Fibroblast of mammary gland (primary cell): Measurements from ENCODE around the gene DCPS.

Source experiments
- DNase-seq: peaks from one replicate; pipeline ENCODE4 v3.0.0-alpha.2; 2010; ENCODE audit warnings: low read depth
- H3K4me3 ChIP-seq: 2 replicates; pipeline ENCODE4 v1.5.1; 2011; ENCODE audit warnings: low read depth, mild to moderate bottlenecking, low read length, moderate library complexity; ENCODE audit not compliant: control insufficient read depth
- TF ChIP-seq, protein P1 (sequence below): conservative IDR thresholded peaks from 2 replicates; pipeline ENCODE4 v1.5.1; 2011; ENCODE audit warnings: low read depth, low read length, inconsistent platforms; ENCODE audit not compliant: control insufficient read depth, insufficient read depth

DCPS gene

DNA sequence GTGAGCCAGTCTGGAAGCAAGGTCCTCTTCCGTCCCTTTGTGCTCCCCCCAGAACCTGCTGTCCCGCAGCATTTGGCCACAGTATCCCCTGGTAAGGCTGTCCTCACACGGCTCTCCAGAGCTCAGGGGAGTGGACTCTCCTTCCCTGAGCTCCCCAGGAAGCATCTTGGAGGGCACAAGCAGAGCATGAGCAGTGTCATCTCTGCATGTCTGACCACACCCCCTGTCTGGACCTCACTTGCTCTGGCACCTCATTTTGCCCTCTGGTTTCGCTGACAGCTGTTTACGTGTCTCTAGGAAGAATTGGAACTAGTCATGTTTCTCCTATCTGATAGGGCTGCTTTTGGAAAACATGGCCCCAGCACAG is 15.5 kb downstream of the DCPS start:
- TF ChIP-seq, protein P1, sequence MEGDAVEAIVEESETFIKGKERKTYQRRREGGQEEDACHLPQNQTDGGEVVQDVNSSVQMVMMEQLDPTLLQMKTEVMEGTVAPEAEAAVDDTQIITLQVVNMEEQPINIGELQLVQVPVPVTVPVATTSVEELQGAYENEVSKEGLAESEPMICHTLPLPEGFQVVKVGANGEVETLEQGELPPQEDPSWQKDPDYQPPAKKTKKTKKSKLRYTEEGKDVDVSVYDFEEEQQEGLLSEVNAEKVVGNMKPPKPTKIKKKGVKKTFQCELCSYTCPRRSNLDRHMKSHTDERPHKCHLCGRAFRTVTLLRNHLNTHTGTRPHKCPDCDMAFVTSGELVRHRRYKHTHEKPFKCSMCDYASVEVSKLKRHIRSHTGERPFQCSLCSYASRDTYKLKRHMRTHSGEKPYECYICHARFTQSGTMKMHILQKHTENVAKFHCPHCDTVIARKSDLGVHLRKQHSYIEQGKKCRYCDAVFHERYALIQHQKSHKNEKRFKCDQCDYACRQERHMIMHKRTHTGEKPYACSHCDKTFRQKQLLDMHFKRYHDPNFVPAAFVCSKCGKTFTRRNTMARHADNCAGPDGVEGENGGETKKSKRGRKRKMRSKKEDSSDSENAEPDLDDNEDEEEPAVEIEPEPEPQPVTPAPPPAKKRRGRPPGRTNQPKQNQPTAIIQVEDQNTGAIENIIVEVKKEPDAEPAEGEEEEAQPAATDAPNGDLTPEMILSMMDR = no peak
- no peak for DNase-seq
- no peak overlapping the region for H3K4me3 ChIP-seq

DNA sequence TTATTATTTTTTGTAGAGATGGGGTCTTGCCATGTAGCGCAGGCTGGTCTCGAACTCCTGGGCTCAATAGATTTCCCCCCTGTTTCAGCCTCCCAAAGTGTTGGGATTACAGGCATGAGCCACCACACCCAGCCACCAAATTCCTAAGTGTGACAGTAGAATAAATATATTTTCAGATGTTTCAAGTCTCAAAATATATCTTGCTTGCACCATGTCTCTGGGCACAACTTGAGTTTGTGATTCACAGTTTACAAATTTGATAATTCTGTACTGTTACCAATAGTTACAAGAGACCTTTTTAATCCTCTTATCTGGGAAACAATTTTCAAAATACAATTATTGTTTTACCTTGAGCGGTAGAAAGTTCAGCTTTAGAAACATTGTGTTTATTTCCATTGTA is 19.1 kb downstream of the DCPS start:
- DNase-seq = no peak
- TF ChIP-seq, protein P1 = no peak
- no peak overlapping the region for H3K4me3 ChIP-seq

DNA sequence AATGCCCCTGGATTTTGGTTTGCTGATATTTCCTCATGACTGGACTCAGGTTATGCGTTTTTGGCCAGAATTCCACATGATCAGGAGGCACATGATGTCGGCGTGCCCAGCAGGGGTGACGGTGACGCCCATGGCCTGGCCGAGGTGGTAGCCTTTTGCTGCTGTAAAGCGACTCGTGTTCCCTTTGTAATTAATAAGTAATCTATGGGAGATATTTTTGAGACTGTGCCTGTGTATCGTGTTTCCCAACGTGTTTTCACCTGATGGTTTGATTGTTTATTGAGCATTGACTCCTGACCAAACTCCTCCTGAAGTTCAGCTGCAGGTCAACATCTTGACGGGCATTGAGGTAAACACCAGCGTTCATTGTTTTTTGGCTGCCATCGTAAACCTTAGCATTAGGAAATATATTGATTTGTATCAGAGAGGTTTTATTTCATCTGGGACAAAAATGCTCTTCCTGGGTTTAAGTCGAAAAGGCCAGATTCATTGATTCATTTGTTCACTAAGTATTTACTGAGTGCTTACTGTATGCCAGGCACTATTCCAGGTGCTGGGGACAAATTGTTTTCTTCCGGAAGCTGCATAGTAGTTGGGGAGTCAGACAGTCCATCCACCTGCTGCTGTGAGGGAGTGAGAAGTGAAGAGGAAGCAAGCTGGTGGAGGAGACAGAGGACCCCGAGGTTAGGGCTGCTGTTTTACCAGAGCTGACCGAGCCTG is 23.6 kb downstream of the DCPS start:
- TF ChIP-seq, protein P1 = no peak
- H3K4me3 ChIP-seq = no peak overlapping the region
- DNase-seq = no peak

DNA sequence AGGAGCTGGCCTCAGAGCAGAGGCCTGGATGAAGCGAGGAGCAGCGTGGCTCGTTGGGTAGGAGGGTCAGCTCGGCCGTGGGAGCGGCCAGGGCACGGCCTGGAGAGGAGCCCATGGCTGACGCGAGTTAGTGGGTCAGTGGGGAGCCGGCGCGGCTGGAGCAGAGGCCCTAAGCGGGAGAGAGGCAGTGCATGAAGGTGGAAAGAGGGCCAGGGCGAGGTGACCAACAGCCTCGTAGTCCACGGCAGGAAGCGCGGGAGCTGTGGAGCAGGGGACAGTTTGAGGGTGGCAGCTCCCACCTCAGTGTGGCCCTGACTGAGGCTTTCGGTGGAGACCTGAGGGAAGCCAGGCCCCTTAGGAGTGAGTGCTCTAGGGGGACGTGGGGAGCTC is 24.1 kb downstream of the DCPS start:
- no peak overlapping the region for H3K4me3 ChIP-seq
- TF ChIP-seq, protein P1 = no peak
- no peak for DNase-seq

DNA sequence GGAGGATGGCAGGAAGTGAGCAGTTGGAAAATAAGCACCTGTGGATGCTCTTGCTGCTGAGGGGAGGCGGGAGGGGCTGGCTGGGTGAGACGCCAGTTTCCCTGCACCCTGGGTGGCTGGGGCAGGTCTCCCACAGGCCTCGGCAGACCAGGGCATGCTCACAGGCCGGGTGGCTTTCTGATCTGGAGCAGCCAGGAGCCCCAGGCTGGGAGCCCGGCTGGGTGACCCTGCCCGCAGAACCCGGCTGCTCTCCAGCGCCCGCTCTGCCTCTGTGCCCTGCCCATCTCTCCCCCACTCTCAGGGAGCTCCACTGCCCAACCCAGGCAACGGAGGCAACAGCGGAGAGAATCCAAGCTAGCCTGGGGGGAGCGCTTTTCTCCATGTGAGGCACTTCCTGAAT is 24.6 kb downstream of the DCPS start:
- TF ChIP-seq, protein P1 = no peak
- H3K4me3 ChIP-seq = no peak overlapping the region
- no peak for DNase-seq

DNA sequence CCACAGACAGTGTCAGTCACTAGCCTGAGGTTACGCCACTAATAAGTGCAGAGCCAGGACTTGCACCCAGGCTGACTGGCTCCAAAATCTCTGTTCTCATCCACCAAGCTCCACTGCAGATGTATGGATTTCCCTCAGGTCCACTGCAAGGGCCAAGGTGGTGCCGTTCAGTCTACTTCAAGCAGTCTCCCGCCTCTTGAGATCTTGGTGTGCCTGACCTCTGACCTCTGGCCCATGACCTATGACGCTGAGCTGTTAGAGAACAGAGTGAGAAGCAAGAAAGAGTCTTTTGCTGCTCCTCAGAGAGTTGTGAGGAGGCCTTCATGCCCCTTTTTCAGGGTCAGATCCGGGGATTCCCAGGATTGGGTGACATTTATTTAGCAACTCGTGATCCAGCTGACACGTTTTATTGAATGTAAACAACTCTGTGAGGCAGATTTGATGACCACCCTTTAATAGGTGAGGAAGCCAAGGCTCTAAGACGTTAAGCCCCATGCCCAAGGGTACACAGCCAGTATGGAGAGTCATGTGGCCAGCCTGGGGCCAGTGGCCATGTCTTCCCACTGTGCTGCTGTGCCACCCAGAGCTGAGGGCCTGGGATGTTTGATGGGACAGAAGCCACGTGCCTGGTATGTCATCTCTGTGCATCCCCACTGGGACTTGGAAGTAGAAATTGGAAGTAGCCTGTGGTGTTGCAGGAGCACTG is 25.2 kb downstream of the DCPS start:
- TF ChIP-seq, protein P1 = no peak
- no peak for DNase-seq
- no peak overlapping the region for H3K4me3 ChIP-seq

DNA sequence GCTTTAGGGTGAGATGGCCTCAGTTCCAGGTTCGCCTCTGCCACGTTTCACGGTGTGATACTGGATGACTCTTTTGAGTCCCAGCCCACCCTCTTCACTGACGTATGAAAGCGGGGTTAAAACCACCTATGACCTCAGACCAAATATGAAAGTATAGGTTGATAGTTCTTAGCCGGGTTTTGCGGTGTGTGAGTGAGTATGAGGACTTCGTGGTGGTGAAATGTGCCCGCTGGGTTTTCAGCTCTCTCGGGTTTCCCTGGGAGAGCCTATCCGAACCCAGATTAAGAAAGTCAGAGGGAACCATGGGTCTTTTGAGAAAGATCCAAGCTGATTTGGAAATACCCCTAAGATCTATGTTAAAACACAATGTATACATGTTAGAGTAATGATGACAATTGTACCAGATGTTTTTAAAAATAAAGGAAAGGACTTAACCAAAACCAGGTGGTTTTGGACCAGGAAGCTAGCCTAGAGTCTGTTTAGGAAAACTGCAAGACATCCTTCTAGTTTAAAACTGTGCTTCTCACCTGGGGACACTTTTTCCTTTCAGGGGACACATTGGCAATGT is 25.9 kb downstream of the DCPS start:
- TF ChIP-seq, protein P1 = no peak
- DNase-seq = peak; percentile 58
- H3K4me3 ChIP-seq = no peak overlapping the region
